ENCODE measurements around the gene FIBP.

DNA sequence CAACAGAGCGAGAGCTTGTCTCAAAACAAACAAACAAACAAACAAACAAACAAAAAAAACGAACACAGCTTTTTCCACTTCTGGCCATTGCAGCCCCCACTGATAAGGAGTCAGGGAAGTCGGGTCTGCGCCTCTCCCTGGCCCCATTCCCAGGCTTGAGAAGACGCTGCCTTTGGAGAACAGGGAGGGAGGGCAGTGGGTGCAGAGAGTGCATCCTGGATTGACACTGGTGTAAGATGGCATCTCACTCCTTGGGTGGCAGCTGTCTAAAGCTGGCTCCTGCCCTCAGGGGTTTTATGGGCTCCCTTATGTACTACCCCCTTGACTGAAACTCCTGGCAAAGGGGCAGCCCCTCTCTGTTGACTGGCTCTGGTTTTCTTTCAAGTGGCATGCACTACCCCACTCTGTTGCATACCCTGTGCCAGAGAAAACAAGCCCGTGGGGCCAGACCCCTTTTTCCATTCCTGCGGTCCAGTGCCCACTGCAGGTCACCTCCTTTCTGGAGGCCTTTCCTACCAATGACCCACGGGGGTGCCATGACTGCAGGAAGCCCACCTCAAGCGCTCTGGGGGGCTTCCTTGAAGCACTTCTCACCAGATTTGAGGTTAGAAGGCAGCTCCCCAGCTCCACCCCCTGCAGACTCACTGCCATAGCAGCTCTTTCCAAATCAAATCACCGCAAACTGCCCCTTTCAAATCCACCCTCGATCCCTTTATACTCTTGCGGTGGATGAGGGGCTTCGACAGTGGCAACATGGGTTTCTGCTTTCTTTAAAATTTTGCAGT is 43.7 kb upstream of the FIBP start:
- TF ChIP-seq POLR2AphosphoS5 (IDR thresholded peaks at IDR 0.05; ENCODE audit: insufficient read depth in 1 of 2, low read depth in 1 of 2) (no peak), POLR2A (IDR thresholded peaks at IDR 0.05) (no peak)
- TF ChIP-seq, protein P1, sequence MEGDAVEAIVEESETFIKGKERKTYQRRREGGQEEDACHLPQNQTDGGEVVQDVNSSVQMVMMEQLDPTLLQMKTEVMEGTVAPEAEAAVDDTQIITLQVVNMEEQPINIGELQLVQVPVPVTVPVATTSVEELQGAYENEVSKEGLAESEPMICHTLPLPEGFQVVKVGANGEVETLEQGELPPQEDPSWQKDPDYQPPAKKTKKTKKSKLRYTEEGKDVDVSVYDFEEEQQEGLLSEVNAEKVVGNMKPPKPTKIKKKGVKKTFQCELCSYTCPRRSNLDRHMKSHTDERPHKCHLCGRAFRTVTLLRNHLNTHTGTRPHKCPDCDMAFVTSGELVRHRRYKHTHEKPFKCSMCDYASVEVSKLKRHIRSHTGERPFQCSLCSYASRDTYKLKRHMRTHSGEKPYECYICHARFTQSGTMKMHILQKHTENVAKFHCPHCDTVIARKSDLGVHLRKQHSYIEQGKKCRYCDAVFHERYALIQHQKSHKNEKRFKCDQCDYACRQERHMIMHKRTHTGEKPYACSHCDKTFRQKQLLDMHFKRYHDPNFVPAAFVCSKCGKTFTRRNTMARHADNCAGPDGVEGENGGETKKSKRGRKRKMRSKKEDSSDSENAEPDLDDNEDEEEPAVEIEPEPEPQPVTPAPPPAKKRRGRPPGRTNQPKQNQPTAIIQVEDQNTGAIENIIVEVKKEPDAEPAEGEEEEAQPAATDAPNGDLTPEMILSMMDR (IDR thresholded peaks at IDR 0.05): no peak
